Neural cell (in vitro differentiated cells): Measurements from ENCODE around the gene THAP12.

Source experiments
- EP300 ChIP-seq: fragments of 450-650 bp; conservative IDR thresholded peaks from 2 replicates; pipeline ENCODE4 v1.6.1; 2014; ENCODE audit warnings: antibody characterized with exemption, mild to moderate bottlenecking, moderate library complexity; ENCODE audit not compliant: poor library complexity, severe bottlenecking
- EZH2 ChIP-seq: fragments of 200-600, 300-800 bp; shearing (Covaris generic), sonication (generic); IDR thresholded peaks from 2 replicates; pipeline ENCODE4 v1.6.1; 2014; ENCODE audit warnings: antibody characterized with exemption, low read length, borderline replicate concordance, mild to moderate bottlenecking; ENCODE audit not compliant: insufficient read depth, poor library complexity, severe bottlenecking
- POLR2AphosphoS5 ChIP-seq: IDR thresholded peaks from 2 replicates; pipeline ENCODE4 v1.6.1; 2012
- RAD21 ChIP-seq: fragments of 450-650 bp; conservative IDR thresholded peaks from 2 replicates; pipeline ENCODE4 v1.6.1; 2014; ENCODE audit warnings: antibody characterized with exemption, mild to moderate bottlenecking, moderate library complexity
- SMC3 ChIP-seq: fragments of 450-650 bp; conservative IDR thresholded peaks from 2 replicates; pipeline ENCODE4 v1.6.1; 2014; ENCODE audit warnings: antibody characterized with exemption, mild to moderate bottlenecking, moderate library complexity; ENCODE audit not compliant: poor library complexity
- TAF1 ChIP-seq: IDR thresholded peaks from 2 replicates; pipeline ENCODE4 v1.6.1; 2012; ENCODE audit warnings: low read depth
- TF ChIP-seq, protein P1 (sequence below): fragments of 450-650 bp; IDR thresholded peaks from 2 replicates; pipeline ENCODE4 v1.5.1; 2014; ENCODE audit warnings: antibody characterized with exemption, mild to moderate bottlenecking, moderate library complexity; ENCODE audit not compliant: poor library complexity, severe bottlenecking
- TF ChIP-seq, protein P2 (sequence below): IDR thresholded peaks from 2 replicates; pipeline ENCODE4 v1.6.1; 2012; ENCODE audit warnings: borderline replicate concordance

DNA sequence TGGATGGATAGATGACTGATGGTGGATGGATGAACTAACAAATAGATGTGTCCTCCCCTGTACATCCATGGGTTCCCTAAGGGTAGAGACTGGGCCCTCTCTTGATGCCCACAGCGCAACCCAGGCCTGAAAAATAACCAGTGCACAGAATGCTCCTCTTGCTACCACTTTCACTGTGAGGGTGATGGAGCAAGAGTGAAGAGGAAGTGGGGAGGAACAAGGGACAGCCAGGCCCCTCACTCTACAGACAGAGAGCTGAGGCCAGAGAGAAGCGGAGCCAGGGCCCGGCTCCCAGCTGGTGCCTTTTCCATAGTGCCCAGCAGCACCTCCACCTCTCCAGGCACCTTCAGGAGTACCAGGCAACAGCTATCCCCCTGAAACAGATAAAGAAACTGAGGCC is 67.7 kb downstream of the THAP12 start:
- no peak for TF ChIP-seq POLR2AphosphoS5
- no peak for TF ChIP-seq TAF1
- TF ChIP-seq EZH2: no peak
- TF ChIP-seq, protein P1, sequence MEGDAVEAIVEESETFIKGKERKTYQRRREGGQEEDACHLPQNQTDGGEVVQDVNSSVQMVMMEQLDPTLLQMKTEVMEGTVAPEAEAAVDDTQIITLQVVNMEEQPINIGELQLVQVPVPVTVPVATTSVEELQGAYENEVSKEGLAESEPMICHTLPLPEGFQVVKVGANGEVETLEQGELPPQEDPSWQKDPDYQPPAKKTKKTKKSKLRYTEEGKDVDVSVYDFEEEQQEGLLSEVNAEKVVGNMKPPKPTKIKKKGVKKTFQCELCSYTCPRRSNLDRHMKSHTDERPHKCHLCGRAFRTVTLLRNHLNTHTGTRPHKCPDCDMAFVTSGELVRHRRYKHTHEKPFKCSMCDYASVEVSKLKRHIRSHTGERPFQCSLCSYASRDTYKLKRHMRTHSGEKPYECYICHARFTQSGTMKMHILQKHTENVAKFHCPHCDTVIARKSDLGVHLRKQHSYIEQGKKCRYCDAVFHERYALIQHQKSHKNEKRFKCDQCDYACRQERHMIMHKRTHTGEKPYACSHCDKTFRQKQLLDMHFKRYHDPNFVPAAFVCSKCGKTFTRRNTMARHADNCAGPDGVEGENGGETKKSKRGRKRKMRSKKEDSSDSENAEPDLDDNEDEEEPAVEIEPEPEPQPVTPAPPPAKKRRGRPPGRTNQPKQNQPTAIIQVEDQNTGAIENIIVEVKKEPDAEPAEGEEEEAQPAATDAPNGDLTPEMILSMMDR: no peak
- TF ChIP-seq, protein P2, sequence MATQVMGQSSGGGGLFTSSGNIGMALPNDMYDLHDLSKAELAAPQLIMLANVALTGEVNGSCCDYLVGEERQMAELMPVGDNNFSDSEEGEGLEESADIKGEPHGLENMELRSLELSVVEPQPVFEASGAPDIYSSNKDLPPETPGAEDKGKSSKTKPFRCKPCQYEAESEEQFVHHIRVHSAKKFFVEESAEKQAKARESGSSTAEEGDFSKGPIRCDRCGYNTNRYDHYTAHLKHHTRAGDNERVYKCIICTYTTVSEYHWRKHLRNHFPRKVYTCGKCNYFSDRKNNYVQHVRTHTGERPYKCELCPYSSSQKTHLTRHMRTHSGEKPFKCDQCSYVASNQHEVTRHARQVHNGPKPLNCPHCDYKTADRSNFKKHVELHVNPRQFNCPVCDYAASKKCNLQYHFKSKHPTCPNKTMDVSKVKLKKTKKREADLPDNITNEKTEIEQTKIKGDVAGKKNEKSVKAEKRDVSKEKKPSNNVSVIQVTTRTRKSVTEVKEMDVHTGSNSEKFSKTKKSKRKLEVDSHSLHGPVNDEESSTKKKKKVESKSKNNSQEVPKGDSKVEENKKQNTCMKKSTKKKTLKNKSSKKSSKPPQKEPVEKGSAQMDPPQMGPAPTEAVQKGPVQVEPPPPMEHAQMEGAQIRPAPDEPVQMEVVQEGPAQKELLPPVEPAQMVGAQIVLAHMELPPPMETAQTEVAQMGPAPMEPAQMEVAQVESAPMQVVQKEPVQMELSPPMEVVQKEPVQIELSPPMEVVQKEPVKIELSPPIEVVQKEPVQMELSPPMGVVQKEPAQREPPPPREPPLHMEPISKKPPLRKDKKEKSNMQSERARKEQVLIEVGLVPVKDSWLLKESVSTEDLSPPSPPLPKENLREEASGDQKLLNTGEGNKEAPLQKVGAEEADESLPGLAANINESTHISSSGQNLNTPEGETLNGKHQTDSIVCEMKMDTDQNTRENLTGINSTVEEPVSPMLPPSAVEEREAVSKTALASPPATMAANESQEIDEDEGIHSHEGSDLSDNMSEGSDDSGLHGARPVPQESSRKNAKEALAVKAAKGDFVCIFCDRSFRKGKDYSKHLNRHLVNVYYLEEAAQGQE: no peak
- TF ChIP-seq RAD21: no peak
- no peak for TF ChIP-seq EP300
- no peak for TF ChIP-seq SMC3
